Measurements from ENCODE around the gene TCEANC.
A peak's percentile ranks its signal among the peaks of the same experiment; 100 is the strongest.

Gene TCEANC

GRCh38 chrX:13661735-13662288 is 8.9 kb downstream of the TCEANC start:
- TF ChIP-seq MZF1 (tag by site-specific recombination; IDR thresholded peaks at IDR 0.05; ENCODE audit: borderline replicate concordance) (no peak), KLF16 (tag by site-specific recombination; IDR thresholded peaks at IDR 0.05) (no peak), ZBTB49 (tag by site-specific recombination; IDR thresholded peaks at IDR 0.05; ENCODE audit: low read depth) (no peak), ZNF214 (tag by site-specific recombination; IDR thresholded peaks at IDR 0.05; ENCODE audit: borderline replicate concordance) (no peak), ZFP41 (tag by site-specific recombination; IDR thresholded peaks at IDR 0.05; ENCODE audit: borderline replicate concordance) (no peak), BCL6B (tag by site-specific recombination; IDR thresholded peaks at IDR 0.05) (no peak), KLF17 (tag by site-specific recombination; IDR thresholded peaks at IDR 0.05) (no peak), ZNF280D (tag by site-specific recombination; IDR thresholded peaks at IDR 0.05) (no peak), IKZF3 (tag by site-specific recombination; IDR thresholded peaks at IDR 0.05) (no peak)
- H3K9me3 ChIP-seq (ENCODE audit: control insufficient read depth, insufficient read depth, low read depth, low read length): no peaks in the 10 kb centered on the region
- POLR2A ChIA-PET: interaction anchor here (1.3 to 1.5 kb wide), 2 partner anchors 9 to 73 kb away, joined by 5 to 6 read pairs; partner anchors contain the start of genes OFD1, TCEANC and TRAPPC2
- peaks cover 3% of the 10 kb centered on the region for H3K4me1 ChIP-seq (ENCODE audit: control insufficient read depth, insufficient read depth, low read length)
- H3K36me3 ChIP-seq (ENCODE audit: control insufficient read depth in 2 of 2, insufficient read depth in 1 of 2, low read length in 2 of 2): peaks cover 9 to 25% of the 10 kb centered on the region in 2 experiments
- H3K4me3 ChIP-seq (ENCODE audit: low read depth, low read length): no peak overlapping the region
- CTCF ChIA-PET: interaction anchor here (0.6 to 1.3 kb wide), 7 partner anchors 15 to 370 kb away, joined by 3 to 7 read pairs (median 3); partner anchors contain the start of genes OFD1 and TRAPPC2
- H3K27ac ChIP-seq (ENCODE audit: extremely low read depth, low read depth, low read length): no peak overlapping the region

- H3K9me3 ChIP-seq (ENCODE audit: control insufficient read depth, insufficient read depth, low read depth, low read length): no peaks in the 10 kb centered on the region
- peaks cover 9 to 25% of the 10 kb centered on the region in 2 experiments for H3K36me3 ChIP-seq (ENCODE audit: control insufficient read depth in 2 of 2, insufficient read depth in 1 of 2, low read length in 2 of 2)
- ChIA-PET POLR2A (interaction anchor here (0.5 to 1.5 kb wide), 3 partner anchors 9 to 72 kb away, joined by 3 to 6 read pairs (median 5); partner anchors contain the start of genes OFD1, TCEANC and TRAPPC2), CTCF (interaction anchor here (0.7 to 1.3 kb wide), 7 partner anchors 16 to 369 kb away, joined by 3 to 7 read pairs (median 3); partner anchors contain the start of genes OFD1 and TRAPPC2)
- H3K4me1 ChIP-seq (ENCODE audit: control insufficient read depth, insufficient read depth, low read length): peaks cover 3% of the 10 kb centered on the region
- TF ChIP-seq ZNF837 (tag by site-specific recombination; IDR thresholded peaks at IDR 0.05) (no peak), ZNF202 (tag by site-specific recombination; IDR thresholded peaks at IDR 0.05; ENCODE audit: borderline replicate concordance) (no peak), ZNF704 (tag by site-specific recombination; IDR thresholded peaks at IDR 0.05) (no peak), ZNF529 (tag by site-specific recombination; IDR thresholded peaks at IDR 0.05; ENCODE audit: insufficient replicate concordance) (no peak), ZNF639 (tag by site-specific recombination; IDR thresholded peaks at IDR 0.05) (no peak), ZNF707 (tag by site-specific recombination; IDR thresholded peaks at IDR 0.05) (no peak), SP3 (tag by site-specific recombination; IDR thresholded peaks at IDR 0.05) (no peak), ZFP3 (tag by site-specific recombination; IDR thresholded peaks at IDR 0.05; ENCODE audit: low read depth) (no peak), ZNF624 (tag by site-specific recombination; IDR thresholded peaks at IDR 0.05) (no peak), SCRT1 (tag by site-specific recombination; IDR thresholded peaks at IDR 0.05; ENCODE audit: borderline replicate concordance) (no peak), ZNF132 (tag by site-specific recombination; IDR thresholded peaks at IDR 0.05; ENCODE audit: borderline replicate concordance) (no peak), ZNF221 (tag by site-specific recombination; IDR thresholded peaks at IDR 0.05; ENCODE audit: borderline replicate concordance) (no peak)
- H3K4me3 ChIP-seq (ENCODE audit: low read depth, low read length): no peak overlapping the region
- 0 out of 2 replicates have a peak overlapping the region, but pooled peaks have one; percentile 21 for H3K27ac ChIP-seq (ENCODE audit: extremely low read depth, low read depth, low read length)
Observed at GRCh38 chrX:13662355-13662791, 9.4 kb downstream of the TCEANC start.
